HEK293 (cell line): ENCODE data around the gene ZNF276.

Experiments
- CTCF ChIA-PET: fragments of 350-600 bp; formaldehyde crosslinking; extraction: SDS; loops from one replicate; lab custom pipeline; 2021; ENCODE audit warnings: antibody characterized with exemption; lab: Yijun Ruan, JAX
- POLR2A ChIA-PET: fragments of 300-600 bp; formaldehyde crosslinking; extraction: SDS; loops from one replicate; lab custom pipeline; 2020; ENCODE audit warnings: antibody characterized with exemption, inconsistent platforms; lab: Yijun Ruan, JAX
- H3K27ac ChIP-seq: fragments of 200-500 bp; sonication (Bioruptor generic); 2 replicates; pipeline ENCODE4 v1.5.1; 2014; ENCODE audit warnings: low read depth, low read length, control low read depth, inconsistent platforms; ENCODE audit errors: extremely low read depth
- H3K36me3 ChIP-seq, 2 experiments: fragments of 200-500 bp in 1 of 2; sonication (Bioruptor generic) in 1 of 2; 1 replicate in 1 of 2; 2 replicates in 1 of 2; pipeline ENCODE4 v1.5.1; 2014 to 2017; ENCODE audit warnings: inconsistent platforms in 2 of 2, low read length in 2 of 2; ENCODE audit not compliant: control insufficient read depth in 2 of 2, insufficient read depth in 1 of 2
- H3K4me1 ChIP-seq: fragments of 200-500 bp; sonication (Bioruptor generic); 2 replicates; pipeline ENCODE4 v1.5.1; 2014; ENCODE audit warnings: mild to moderate bottlenecking, low read length, inconsistent platforms; ENCODE audit not compliant: control insufficient read depth, insufficient read depth
- H3K4me3 ChIP-seq: 2 replicates; pipeline ENCODE4 v1.5.1; 2011; ENCODE audit warnings: low read depth, mild to moderate bottlenecking, control low read depth, low read length, moderate library complexity
- H3K9me3 ChIP-seq: fragments of 200-500 bp; sonication (Bioruptor generic); 2 replicates; pipeline ENCODE4 v1.5.1; 2014; ENCODE audit warnings: low read depth, low read length, inconsistent platforms; ENCODE audit not compliant: control insufficient read depth, insufficient read depth
- GLIS1 ChIP-seq: fragments of 450-650 bp; formaldehyde crosslinking; IDR thresholded peaks from 2 replicates; pipeline ENCODE4 v1.5.1; 2016; ENCODE audit warnings: missing biosample characterization, missing genetic modification characterization
- KLF1 ChIP-seq: fragments of 450-650 bp; formaldehyde crosslinking; IDR thresholded peaks from 2 replicates; pipeline ENCODE4 v1.5.1; 2016; ENCODE audit warnings: missing biosample characterization, missing genetic modification characterization
- KLF7 ChIP-seq: fragments of 450-650 bp; formaldehyde crosslinking; IDR thresholded peaks from 2 replicates; pipeline ENCODE4 v1.5.1; 2016; ENCODE audit warnings: missing biosample characterization, missing genetic modification characterization, borderline replicate concordance
- KLF8 ChIP-seq: fragments of 450-650 bp; formaldehyde crosslinking; IDR thresholded peaks from 2 replicates; pipeline ENCODE4 v1.5.1; 2016; ENCODE audit warnings: missing biosample characterization, missing genetic modification characterization
- KLF9 ChIP-seq: fragments of 450-650 bp; formaldehyde crosslinking; IDR thresholded peaks from 2 replicates; pipeline ENCODE4 v1.5.1; 2016; ENCODE audit warnings: missing biosample characterization, missing genetic modification characterization, low read depth
- ZBTB11 ChIP-seq: fragments of 450-650 bp; formaldehyde crosslinking; conservative IDR thresholded peaks from 2 replicates; pipeline ENCODE4 v1.5.1; 2016; ENCODE audit warnings: low read depth, missing biosample characterization, missing genetic modification characterization
- ZBTB20 ChIP-seq: fragments of 450-650 bp; formaldehyde crosslinking; IDR thresholded peaks from 2 replicates; pipeline ENCODE4 v1.5.1; 2016; ENCODE audit warnings: missing biosample characterization, missing genetic modification characterization
- ZBTB26 ChIP-seq: fragments of 450-650 bp; formaldehyde crosslinking; optimal IDR thresholded peaks from 2 replicates; pipeline ENCODE3; 2016; ENCODE audit warnings: missing biosample characterization, mild to moderate bottlenecking, missing genetic modification characterization
- ZFHX2 ChIP-seq: fragments of 450-650 bp; formaldehyde crosslinking; conservative IDR thresholded peaks from 2 replicates; pipeline ENCODE4 v1.5.1; 2016; ENCODE audit warnings: missing biosample characterization, missing genetic modification characterization
- ZNF157 ChIP-seq: fragments of 450-650 bp; formaldehyde crosslinking; IDR thresholded peaks from 2 replicates; pipeline ENCODE4 v1.5.1; 2016; ENCODE audit warnings: missing biosample characterization, missing genetic modification characterization
- ZNF248 ChIP-seq: fragments of 450-650 bp; formaldehyde crosslinking; IDR thresholded peaks from 2 replicates; pipeline ENCODE4 v1.5.1; 2017; ENCODE audit warnings: missing biosample characterization, missing genetic modification characterization
- ZNF335 ChIP-seq: fragments of 450-650 bp; formaldehyde crosslinking; conservative IDR thresholded peaks from 2 replicates; pipeline ENCODE4 v1.5.1; 2016; ENCODE audit warnings: missing biosample characterization, missing genetic modification characterization
- ZNF354C ChIP-seq: fragments of 450-650 bp; formaldehyde crosslinking; IDR thresholded peaks from 2 replicates; pipeline ENCODE4 v1.5.1; 2016; ENCODE audit warnings: missing biosample characterization, missing genetic modification characterization, low read depth, borderline replicate concordance
- ZNF433 ChIP-seq: fragments of 450-650 bp; formaldehyde crosslinking; IDR thresholded peaks from 2 replicates; pipeline ENCODE4 v1.5.1; 2016; ENCODE audit warnings: missing biosample characterization, missing genetic modification characterization, low read depth
- ZNF548 ChIP-seq: fragments of 450-650 bp; formaldehyde crosslinking; IDR thresholded peaks from 2 replicates; pipeline ENCODE4 v1.5.1; 2016; ENCODE audit warnings: missing biosample characterization, missing genetic modification characterization
- TF ChIP-seq, protein P1 (sequence below): fragments of 450-650 bp; formaldehyde crosslinking; IDR thresholded peaks from 2 replicates; pipeline ENCODE4 v1.5.1; 2016; ENCODE audit warnings: missing biosample characterization, missing genetic modification characterization

The ZNF276 gene

GRCh38 chr16:89721546-89722391 is 432 bp downstream of the ZNF276 start (continued):
- TF ChIP-seq ZBTB11 (tag by site-specific recombination) (peak; percentile 57), ZNF248 (tag by site-specific recombination) (no peak), ZFHX2 (tag by site-specific recombination) (no peak), ZNF157 (tag by site-specific recombination) (no peak), KLF8 (tag by site-specific recombination) (peak; percentile 10; the same call in 1 of the 2 replicates)

DNA sequence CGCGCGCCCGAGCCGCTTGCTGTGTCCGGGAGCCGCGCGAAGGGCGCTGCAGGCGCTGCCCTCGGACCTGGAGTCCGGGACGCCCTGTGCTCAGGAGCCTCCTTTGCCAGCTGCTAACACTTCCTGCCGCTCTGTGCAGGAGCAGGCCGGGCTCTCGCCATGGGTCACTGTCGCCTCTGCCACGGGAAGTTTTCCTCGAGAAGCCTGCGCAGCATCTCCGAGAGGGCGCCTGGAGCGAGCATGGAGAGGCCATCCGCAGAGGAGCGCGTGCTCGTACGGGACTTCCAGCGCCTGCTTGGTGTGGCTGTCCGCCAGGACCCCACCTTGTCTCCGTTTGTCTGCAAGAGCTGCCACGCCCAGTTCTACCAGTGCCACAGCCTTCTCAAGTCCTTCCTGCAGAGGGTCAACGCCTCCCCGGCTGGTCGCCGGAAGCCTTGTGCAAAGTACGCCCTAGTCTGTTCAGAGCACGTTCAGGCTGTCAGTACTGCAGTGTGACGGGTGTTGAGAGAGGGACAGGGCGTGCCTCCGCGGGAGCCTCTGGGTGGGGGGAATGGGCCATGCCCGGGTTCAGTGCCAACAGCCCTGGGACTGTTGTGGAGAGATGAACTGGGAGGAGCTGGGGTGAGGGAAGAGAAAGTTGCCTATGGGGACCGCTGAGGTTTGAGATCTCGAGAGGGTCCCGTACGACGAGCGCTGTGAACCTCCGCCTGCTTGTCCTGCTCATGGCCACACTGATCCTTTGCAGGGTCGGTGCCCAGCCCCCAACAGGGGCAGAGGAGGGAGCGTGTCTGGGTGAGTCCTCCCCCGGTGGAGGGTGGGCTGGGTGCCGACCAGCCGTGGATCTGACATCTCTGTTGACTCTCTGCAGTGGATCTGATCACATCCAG is 1.3 kb downstream of the ZNF276 start:
- POLR2A ChIA-PET: no interaction called here
- H3K9me3 ChIP-seq: no peaks in the 10 kb centered on the region
- CTCF ChIA-PET: interaction anchor here (1.0 kb wide), 1 partner anchor 17 kb away, joined by 3 read pairs; no protein-coding TSS in a partner anchor
- TF ChIP-seq ZBTB20 (tag by site-specific recombination) (peak; percentile 63; the same call in 1 of the 2 replicates), ZNF354C (tag by site-specific recombination) (no peak), KLF9 (tag by site-specific recombination) (peak; percentile 31; the same call in 1 of the 2 replicates), ZNF335 (tag by site-specific recombination) (peak; percentile 32; the same call in 1 of the 2 replicates), GLIS1 (peak; percentile 49), ZNF433 (tag by site-specific recombination) (no peak), ZNF548 (tag by site-specific recombination) (no peak), ZBTB26 (tag by site-specific recombination) (peak; percentile 32), KLF7 (tag by site-specific recombination) (peak; percentile 56; the same call in 1 of the 2 replicates), KLF1 (tag by site-specific recombination) (peak; percentile 97)
- TF ChIP-seq, protein P1, sequence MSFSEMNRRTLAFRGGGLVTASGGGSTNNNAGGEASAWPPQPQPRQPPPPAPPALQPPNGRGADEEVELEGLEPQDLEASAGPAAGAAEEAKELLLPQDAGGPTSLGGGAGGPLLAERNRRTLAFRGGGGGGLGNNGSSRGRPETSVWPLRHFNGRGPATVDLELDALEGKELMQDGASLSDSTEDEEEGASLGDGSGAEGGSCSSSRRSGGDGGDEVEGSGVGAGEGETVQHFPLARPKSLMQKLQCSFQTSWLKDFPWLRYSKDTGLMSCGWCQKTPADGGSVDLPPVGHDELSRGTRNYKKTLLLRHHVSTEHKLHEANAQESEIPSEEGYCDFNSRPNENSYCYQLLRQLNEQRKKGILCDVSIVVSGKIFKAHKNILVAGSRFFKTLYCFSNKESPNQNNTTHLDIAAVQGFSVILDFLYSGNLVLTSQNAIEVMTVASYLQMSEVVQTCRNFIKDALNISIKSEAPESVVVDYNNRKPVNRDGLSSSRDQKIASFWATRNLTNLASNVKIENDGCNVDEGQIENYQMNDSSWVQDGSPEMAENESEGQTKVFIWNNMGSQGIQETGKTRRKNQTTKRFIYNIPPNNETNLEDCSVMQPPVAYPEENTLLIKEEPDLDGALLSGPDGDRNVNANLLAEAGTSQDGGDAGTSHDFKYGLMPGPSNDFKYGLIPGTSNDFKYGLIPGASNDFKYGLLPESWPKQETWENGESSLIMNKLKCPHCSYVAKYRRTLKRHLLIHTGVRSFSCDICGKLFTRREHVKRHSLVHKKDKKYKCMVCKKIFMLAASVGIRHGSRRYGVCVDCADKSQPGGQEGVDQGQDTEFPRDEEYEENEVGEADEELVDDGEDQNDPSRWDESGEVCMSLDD: no peak
- H3K4me3 ChIP-seq: peak overlapping the region; percentile 70
- H3K36me3 ChIP-seq: peaks cover 21 to 41% of the 10 kb centered on the region in 2 experiments; a peak in 2 of 3 replicates
- H3K27ac ChIP-seq: peak overlapping the region; percentile 84; the same call in 1 of the 2 replicates
- peaks cover 5% of the 10 kb centered on the region; the same call in 1 of the 2 replicates for H3K4me1 ChIP-seq
